Urinary bladder (tissue), 4 donors: ENCODE results near the gene ZNF532. TPM values are rescaled to one million over a fixed set of nuclear protein-coding genes. Genes with fewer than 3 reads are reported as not detected.
A peak's percentile ranks its signal among the peaks of the same experiment; 100 is the strongest.

Experiments used
- DNase-seq: peaks from one replicate; pipeline ENCODE4 v3.0.0-alpha.2; 2015; ENCODE audit errors: extremely low spot score
- H3K27ac ChIP-seq: one replicate; pipeline ENCODE4 v1.5.1; 2013; ENCODE audit warnings: low read depth, mild to moderate bottlenecking, moderate library complexity
- H3K36me3 ChIP-seq: one replicate; pipeline ENCODE4 v1.6.1; 2013; ENCODE audit warnings: mild to moderate bottlenecking, moderate library complexity; ENCODE audit not compliant: insufficient read depth
- H3K4me1 ChIP-seq: one replicate; pipeline ENCODE4 v1.6.1; 2013; ENCODE audit warnings: mild to moderate bottlenecking, moderate library complexity; ENCODE audit not compliant: insufficient read depth
- H3K4me3 ChIP-seq: one replicate; pipeline ENCODE4 v1.5.1; 2013; ENCODE audit warnings: low read depth, low read length
- WGBS: extraction: QIAGEN DNeasy Blood & Tissue Kit; methylation state at CpG from one replicate; pipeline ENCODE4 v1.1.7; 2013; 5-methylcytosine and 5-hydroxymethylcytosine counted together
- polyA plus RNA-seq: library from polyadenylated mRNA; stranded (reverse); fragments of 200-250 nt; gene quantifications from one replicate; pipeline ENCODE4 v1.2.3, GENCODE V29; 2013
- total RNA-seq: library from RNA; depleted of rRNA; stranded (reverse); fragments of >200 nt; gene quantifications from one replicate; pipeline ENCODE4 v1.2.3, GENCODE V29; 2014
- donor health status: healthy with polysubstance abuse.
- donor health status: healthy.

The ZNF532 gene
- total and polyA plus RNA-seq, 2 donors, result 53.8 to 105 TPM

DNA sequence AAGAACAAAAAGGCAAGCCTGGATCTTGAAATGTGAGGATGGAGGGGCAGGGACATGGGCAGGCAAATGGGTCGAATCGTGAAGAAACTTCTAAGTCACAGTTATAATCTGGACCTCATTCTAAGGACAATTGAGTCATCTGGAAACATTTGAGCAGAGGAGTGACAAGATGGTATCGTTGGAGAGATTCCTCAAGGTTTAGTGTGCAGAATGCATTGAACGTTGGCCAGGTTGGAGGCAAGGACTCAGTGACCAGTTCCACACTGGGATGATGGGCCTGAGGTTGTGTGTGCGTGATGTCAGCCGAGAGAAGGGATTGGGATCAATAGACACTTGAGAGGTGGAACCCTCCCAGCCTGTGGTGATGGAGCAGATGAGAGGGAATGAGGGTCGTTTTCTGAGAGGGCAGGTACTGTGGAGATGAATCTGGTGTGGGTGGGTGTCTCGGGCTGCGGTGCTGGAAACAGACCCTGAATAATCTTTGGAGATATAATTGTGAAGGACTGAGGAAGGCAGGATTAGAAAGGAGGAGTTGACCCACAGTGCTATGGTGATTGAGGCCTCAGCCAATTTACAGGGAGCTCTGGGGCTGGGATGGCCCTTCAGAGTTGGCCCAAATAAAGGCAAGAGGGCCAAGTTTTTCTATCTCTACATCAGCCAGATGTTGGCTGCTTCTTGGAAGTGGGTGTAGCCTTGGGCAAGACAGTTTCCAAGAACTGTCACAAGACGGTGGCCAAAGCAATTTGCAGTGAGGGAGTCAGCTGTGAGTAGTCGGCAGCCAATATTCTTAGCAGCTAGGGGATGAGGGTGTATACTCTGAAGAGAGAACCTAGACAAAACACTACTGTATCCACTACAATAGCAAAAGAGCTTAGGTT is 5.8 kb upstream of the ZNF532 start:
- no peak for DNase-seq
- Histone ChIP-seq H3K27ac (no peak overlapping the region), H3K36me3 (no peaks in the 10 kb centered on the region), H3K4me3 (no peak overlapping the region), H3K4me1 (no peaks in the 10 kb centered on the region)
- WGBS, result 55% methylated on average over 11 of the region's 11 CpGs

GRCh38 chr18:58859907-58860306 is 4.8 kb upstream of the ZNF532 start:
- Histone ChIP-seq H3K4me3 (no peak overlapping the region), H3K36me3 (no peaks in the 10 kb centered on the region), H3K4me1 (no peaks in the 10 kb centered on the region), H3K27ac (no peak overlapping the region)
- no peak for DNase-seq
- WGBS, result 37% methylated on average over 5 of the region's 5 CpGs

GRCh38 chr18:58860747-58861231 is 3.9 kb upstream of the ZNF532 start:
- Histone ChIP-seq H3K4me3 (no peak overlapping the region), H3K27ac (no peak overlapping the region), H3K36me3 (no peaks in the 10 kb centered on the region), H3K4me1 (no peaks in the 10 kb centered on the region)
- no peak for DNase-seq
- WGBS, result 25% methylated on average over 7 of the region's 7 CpGs

DNA sequence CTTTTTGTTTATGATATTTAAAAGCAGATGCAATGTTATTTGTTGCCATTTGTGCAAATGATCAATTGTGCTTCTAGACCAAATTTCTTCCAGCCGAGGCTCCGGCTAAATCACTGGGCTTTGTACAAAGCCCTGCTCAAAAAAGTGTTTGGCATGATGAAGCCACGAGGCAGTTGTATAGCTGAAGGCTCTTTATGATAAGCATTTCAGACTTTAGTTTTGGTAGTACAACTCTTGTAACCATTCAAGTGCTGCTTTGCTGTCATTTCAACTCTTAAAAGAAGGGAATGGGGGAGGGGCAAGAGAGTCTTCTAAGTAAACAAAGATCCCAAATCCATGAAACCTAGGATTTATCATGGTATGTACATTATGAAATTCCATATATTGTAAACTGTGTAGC is 3.3 kb upstream of the ZNF532 start:
- no peaks in the 10 kb centered on the region for H3K36me3 ChIP-seq
- H3K27ac ChIP-seq, result no peak overlapping the region
- 50% methylated on average over 3 of the region's 3 CpGs for WGBS
- no peaks in the 10 kb centered on the region for H3K4me1 ChIP-seq
- DNase-seq, result no peak
- no peak overlapping the region for H3K4me3 ChIP-seq

- H3K36me3 ChIP-seq, result no peaks in the 10 kb centered on the region
- no peak for DNase-seq
- no peak overlapping the region for H3K4me3 ChIP-seq
- no peaks in the 10 kb centered on the region for H3K4me1 ChIP-seq
- 70% methylated on average over 5 of the region's 5 CpGs for WGBS
- no peak overlapping the region for H3K27ac ChIP-seq
These were observed 2.8 kb upstream of the ZNF532 start for GRCh38 chr18:58861861-58862301.

DNA sequence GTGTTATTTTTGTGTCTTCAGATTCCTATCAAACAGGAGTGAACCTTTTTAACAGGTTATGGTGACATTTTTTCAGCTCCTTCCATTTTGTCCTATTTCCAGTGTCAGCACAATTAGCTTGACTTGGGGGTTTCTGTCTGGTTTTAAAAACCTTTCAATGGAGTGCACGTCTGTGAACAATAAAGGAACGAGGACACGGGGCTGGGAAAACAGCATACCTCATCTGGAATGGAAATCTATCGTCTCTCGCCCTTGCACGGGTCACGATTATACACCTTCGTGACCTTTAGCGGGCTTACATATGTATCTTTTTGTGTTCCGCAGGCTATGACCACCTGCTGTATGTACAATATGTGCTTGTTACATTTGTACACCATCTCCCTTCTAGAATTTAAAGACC is 2.3 kb upstream of the ZNF532 start:
- H3K4me1 ChIP-seq, result no peaks in the 10 kb centered on the region
- DNase-seq, result no peak
- no peak overlapping the region for H3K4me3 ChIP-seq
- H3K27ac ChIP-seq, result no peak overlapping the region
- WGBS, result 71% methylated on average over 10 of the region's 10 CpGs
- no peaks in the 10 kb centered on the region for H3K36me3 ChIP-seq

- Histone ChIP-seq H3K4me1 (no peaks in the 10 kb centered on the region), H3K4me3 (peak overlapping the region; percentile 55), H3K27ac (peak overlapping the region; percentile 98), H3K36me3 (no peaks in the 10 kb centered on the region)
- 3% methylated on average over 62 of the region's 66 CpGs for WGBS
- no peak for DNase-seq
These were observed 1.7 kb upstream of the ZNF532 start for GRCh38 chr18:58862851-58863538.

DNA sequence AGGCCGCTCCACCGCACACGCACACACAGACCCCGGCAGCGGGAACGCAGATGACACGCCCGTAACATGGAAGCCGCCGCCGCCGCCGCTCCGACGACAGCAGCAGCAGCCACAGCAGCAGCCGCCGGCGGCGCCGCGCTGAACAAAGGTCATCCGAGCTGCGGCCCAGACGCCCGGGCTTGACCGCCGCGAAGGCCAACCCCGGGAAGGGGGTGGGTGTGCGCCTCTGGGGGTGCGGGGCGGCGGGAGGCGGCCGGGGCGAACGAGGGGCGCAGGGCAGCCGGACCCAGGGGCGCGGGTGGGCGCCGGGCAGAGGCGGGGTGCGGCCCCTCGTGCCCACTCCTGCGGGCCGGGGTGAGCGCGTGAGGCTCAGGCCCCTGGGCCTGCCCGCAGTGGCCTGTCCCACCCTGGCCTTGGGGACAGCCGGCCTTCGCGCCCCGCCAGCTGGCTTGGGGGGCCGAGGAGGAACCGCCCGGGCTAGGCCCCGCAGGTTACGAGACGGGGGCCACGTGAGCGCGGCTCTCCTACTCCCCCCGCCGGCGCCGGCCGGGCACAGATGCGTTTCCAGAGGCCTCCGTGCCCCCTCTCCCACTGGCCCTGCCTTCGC is 1.0 kb upstream of the ZNF532 start:
- 1% methylated on average over 70 of the region's 72 CpGs for WGBS
- no peak for DNase-seq
- H3K27ac ChIP-seq, result peak overlapping the region; percentile 98
- H3K4me1 ChIP-seq, result no peaks in the 10 kb centered on the region
- peak overlapping the region; percentile 55 for H3K4me3 ChIP-seq
- H3K36me3 ChIP-seq, result peaks cover 2% of the 10 kb centered on the region

DNA sequence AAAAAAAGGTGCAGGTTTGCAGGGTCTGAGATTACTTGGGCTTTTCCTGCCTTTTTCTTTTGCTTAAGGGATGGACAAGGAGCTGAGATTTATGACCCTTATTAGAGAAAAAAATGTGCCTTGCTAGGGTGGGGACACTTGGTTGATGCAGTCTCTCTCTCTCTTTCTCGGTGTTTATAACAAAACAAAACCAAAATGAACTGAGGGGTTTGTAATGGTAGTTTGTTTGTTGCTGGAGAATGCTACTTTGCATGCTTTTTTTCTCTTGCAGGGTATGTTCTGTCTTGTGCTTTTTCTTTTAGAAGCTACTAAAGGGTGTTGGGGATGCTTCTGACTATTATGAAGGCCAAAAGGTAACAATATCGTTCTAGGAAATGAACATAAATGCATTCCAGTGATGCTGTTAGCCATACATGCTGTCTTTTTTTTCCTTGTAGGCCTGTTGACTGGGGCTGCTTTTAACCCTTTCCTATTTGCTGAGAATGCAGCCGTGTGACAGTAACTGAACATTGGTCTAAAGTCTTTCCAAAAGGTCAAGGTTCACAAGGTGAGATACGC is 435 bp downstream of the ZNF532 start:
- no peaks in the 10 kb centered on the region for H3K4me1 ChIP-seq
- 38% methylated on average over 4 of the region's 4 CpGs for whole genome bisulfite sequencing
- H3K27ac ChIP-seq, result peak overlapping the region; percentile 98
- H3K4me3 ChIP-seq, result peak overlapping the region; percentile 13
- no peak for DNase-seq
- H3K36me3 ChIP-seq, result peaks cover 2% of the 10 kb centered on the region

DNA sequence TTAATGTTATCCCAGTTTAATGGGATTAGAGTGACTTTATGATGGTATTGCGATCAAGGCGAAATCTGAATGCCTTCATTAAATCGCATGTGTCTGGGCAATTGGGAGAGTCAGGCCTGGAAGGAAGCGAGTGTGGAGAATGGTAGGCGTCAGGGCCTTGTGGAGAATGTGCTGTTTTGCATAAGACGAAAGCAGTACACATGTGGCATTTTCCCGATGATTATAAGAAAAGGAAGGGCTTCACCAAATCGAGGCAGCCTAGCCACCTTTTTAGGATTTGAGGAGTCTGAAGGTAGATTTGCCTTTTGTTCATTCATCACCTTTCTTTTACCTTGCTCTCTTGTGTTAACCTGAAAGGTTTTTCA is 1.0 kb downstream of the ZNF532 start:
- no peaks in the 10 kb centered on the region for H3K4me1 ChIP-seq
- H3K36me3 ChIP-seq, result peaks cover 2% of the 10 kb centered on the region
- H3K27ac ChIP-seq, result peak overlapping the region; percentile 65
- DNase-seq, result no peak
- 58% methylated on average over 8 of the region's 8 CpGs for WGBS
- no peak overlapping the region for H3K4me3 ChIP-seq

DNA sequence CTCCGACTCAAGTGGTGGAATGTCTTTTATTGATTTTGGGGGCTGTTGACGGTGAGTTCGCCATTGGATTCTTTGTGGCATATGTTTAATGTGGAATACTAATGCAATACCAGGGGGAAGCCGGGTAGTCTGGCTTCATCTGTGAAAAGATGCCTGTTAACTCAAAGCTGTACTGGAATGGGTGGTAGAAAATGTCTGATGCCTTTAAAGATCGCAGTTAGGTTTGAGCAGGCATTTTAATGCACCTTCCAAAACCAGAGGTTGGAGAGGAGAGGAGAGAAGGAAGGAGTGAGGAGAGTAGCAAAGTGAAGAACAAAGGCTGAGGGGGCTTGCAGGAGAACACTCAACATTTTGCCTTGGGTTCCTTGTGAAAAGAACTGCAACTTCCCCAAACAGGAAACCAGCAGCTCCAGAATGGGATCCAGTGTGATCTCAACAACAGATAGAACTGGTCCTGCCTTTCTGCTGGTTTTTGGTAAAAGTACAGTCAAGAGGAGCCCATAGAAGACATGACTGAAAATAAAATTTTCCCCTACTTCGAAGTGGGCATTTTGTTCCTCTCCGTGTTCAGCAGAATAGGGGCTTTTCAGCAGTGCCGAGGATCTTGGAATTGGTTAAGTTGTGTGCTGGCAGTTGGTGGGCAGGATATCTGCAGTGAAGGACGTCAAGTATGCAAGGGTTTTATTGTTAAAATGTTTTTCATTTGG is 1.5 kb downstream of the ZNF532 start:
- DNase-seq, result no peak
- Histone ChIP-seq H3K36me3 (peaks cover 2% of the 10 kb centered on the region), H3K4me3 (peak overlapping the region; percentile 5), H3K4me1 (no peaks in the 10 kb centered on the region), H3K27ac (peak overlapping the region; percentile 54)
- 47% methylated on average over 9 of the region's 9 CpGs for WGBS

DNA sequence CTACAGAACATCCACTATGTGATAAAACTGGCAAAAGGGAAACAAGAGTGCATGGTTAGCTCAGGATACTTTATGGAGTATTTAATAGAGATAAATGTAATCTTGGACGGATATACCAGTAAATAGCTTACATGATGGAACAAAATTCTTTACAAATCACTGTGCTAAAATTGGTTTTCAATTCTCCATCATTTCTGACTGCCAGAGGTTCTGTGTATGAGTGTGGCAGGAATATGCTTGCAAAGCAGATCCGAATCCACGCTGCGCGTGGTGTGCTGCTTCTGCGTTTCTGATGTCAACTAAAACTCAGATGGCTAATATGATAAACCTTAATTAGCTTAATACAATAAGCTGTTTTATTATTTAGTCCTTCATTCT is 2.1 kb downstream of the ZNF532 start:
- Histone ChIP-seq H3K4me3 (peak overlapping the region; percentile 5), H3K36me3 (peaks cover 2% of the 10 kb centered on the region), H3K27ac (peak overlapping the region; percentile 54), H3K4me1 (no peaks in the 10 kb centered on the region)
- DNase-seq, result no peak
- WGBS, result 48% methylated on average over 6 of the region's 6 CpGs
